HEK293 (cell line): ENCODE data around the gene KANSL2.

Experiments used
- CTCF ChIA-PET: fragments of 350-600 bp; formaldehyde crosslinking; extraction: SDS; loops from one replicate; lab custom pipeline; 2021; ENCODE audit warnings: antibody characterized with exemption; lab: Yijun Ruan, JAX
- POLR2A ChIA-PET: fragments of 300-600 bp; formaldehyde crosslinking; extraction: SDS; loops from one replicate; lab custom pipeline; 2020; ENCODE audit warnings: antibody characterized with exemption, inconsistent platforms; lab: Yijun Ruan, JAX
- H3K27ac ChIP-seq: fragments of 200-500 bp; sonication (Bioruptor generic); 2 replicates; pipeline ENCODE4 v1.5.1; 2014; ENCODE audit warnings: low read depth, low read length, control low read depth, inconsistent platforms; ENCODE audit errors: extremely low read depth
- H3K36me3 ChIP-seq, 2 experiments: fragments of 200-500 bp in 1 of 2; sonication (Bioruptor generic) in 1 of 2; 1 replicate in 1 of 2; 2 replicates in 1 of 2; pipeline ENCODE4 v1.5.1; 2014 to 2017; ENCODE audit warnings: inconsistent platforms in 2 of 2, low read length in 2 of 2; ENCODE audit not compliant: control insufficient read depth in 2 of 2, insufficient read depth in 1 of 2
- H3K4me1 ChIP-seq: fragments of 200-500 bp; sonication (Bioruptor generic); 2 replicates; pipeline ENCODE4 v1.5.1; 2014; ENCODE audit warnings: mild to moderate bottlenecking, low read length, inconsistent platforms; ENCODE audit not compliant: control insufficient read depth, insufficient read depth
- H3K4me3 ChIP-seq: 2 replicates; pipeline ENCODE4 v1.5.1; 2011; ENCODE audit warnings: low read depth, mild to moderate bottlenecking, control low read depth, low read length, moderate library complexity
- H3K9me3 ChIP-seq: fragments of 200-500 bp; sonication (Bioruptor generic); 2 replicates; pipeline ENCODE4 v1.5.1; 2014; ENCODE audit warnings: low read depth, low read length, inconsistent platforms; ENCODE audit not compliant: control insufficient read depth, insufficient read depth
- AEBP2 ChIP-seq: fragments of 450-650 bp; formaldehyde crosslinking; IDR thresholded peaks from 2 replicates; pipeline ENCODE4 v1.5.1; 2016; ENCODE audit warnings: missing biosample characterization, missing genetic modification characterization, borderline replicate concordance
- BCL11A ChIP-seq: fragments of 450-650 bp; formaldehyde crosslinking; IDR thresholded peaks from 2 replicates; pipeline ENCODE4 v1.5.1; 2016; ENCODE audit warnings: low read depth, missing biosample characterization, missing genetic modification characterization
- HOXA7 ChIP-seq: sonication (generic); formaldehyde crosslinking; IDR thresholded peaks from 2 replicates; pipeline ENCODE4 v1.8.1; 2022; ENCODE audit warnings: missing genetic modification reagents, borderline replicate concordance
- IKZF3 ChIP-seq: fragments of 450-650 bp; IDR thresholded peaks from 2 replicates; pipeline ENCODE4 v1.5.0; 2018; ENCODE audit warnings: missing biosample characterization, mild to moderate bottlenecking, missing genetic modification characterization, moderate library complexity
- RBAK ChIP-seq: fragments of 450-650 bp; formaldehyde crosslinking; IDR thresholded peaks from 2 replicates; pipeline ENCODE4 v1.5.1; 2016; ENCODE audit warnings: missing biosample characterization, missing genetic modification characterization
- REPIN1 ChIP-seq: fragments of 450-650 bp; formaldehyde crosslinking; IDR thresholded peaks from 2 replicates; pipeline ENCODE4 v1.5.1; 2017; ENCODE audit warnings: missing biosample characterization, missing genetic modification characterization, low read depth
- REST ChIP-seq: fragments of 450-650 bp; formaldehyde crosslinking; IDR thresholded peaks from 2 replicates; pipeline ENCODE4 v1.5.1; 2016; ENCODE audit warnings: missing biosample characterization, missing genetic modification characterization
- SCRT2 ChIP-seq: fragments of 450-650 bp; formaldehyde crosslinking; IDR thresholded peaks from 2 replicates; pipeline ENCODE4 v1.5.1; 2016; ENCODE audit warnings: missing biosample characterization, missing genetic modification characterization
- SP3 ChIP-seq: fragments of 450-650 bp; formaldehyde crosslinking; IDR thresholded peaks from 2 replicates; pipeline ENCODE4 v1.5.1; 2016; ENCODE audit warnings: missing biosample characterization, missing genetic modification characterization
- SP7 ChIP-seq: fragments of 450-650 bp; formaldehyde crosslinking; IDR thresholded peaks from 2 replicates; pipeline ENCODE4 v1.5.1; 2016; ENCODE audit warnings: missing biosample characterization, missing genetic modification characterization
- ZBTB17 ChIP-seq: fragments of 450-650 bp; formaldehyde crosslinking; IDR thresholded peaks from 2 replicates; pipeline ENCODE4 v1.5.1; 2016; ENCODE audit warnings: missing biosample characterization, missing genetic modification characterization
- ZBTB21 ChIP-seq: fragments of 450-650 bp; formaldehyde crosslinking; IDR thresholded peaks from 2 replicates; pipeline ENCODE4 v1.5.1; 2017; ENCODE audit warnings: missing biosample characterization, missing genetic modification characterization
- ZBTB8A ChIP-seq: fragments of 450-650 bp; formaldehyde crosslinking; IDR thresholded peaks from 2 replicates; pipeline ENCODE4 v1.5.1; 2016; ENCODE audit warnings: missing biosample characterization, missing genetic modification characterization
- ZIC2 ChIP-seq: fragments of 450-650 bp; formaldehyde crosslinking; IDR thresholded peaks from 2 replicates; pipeline ENCODE4 v1.5.1; 2016; ENCODE audit warnings: missing biosample characterization, missing genetic modification characterization
- ZNF132 ChIP-seq: fragments of 450-650 bp; formaldehyde crosslinking; IDR thresholded peaks from 2 replicates; pipeline ENCODE4 v1.5.1; 2017; ENCODE audit warnings: missing biosample characterization, missing genetic modification characterization, borderline replicate concordance
- ZNF280D ChIP-seq: fragments of 450-650 bp; formaldehyde crosslinking; IDR thresholded peaks from 2 replicates; pipeline ENCODE4 v1.5.1; 2016; ENCODE audit warnings: missing biosample characterization, missing genetic modification characterization
- ZNF311 ChIP-seq: fragments of 450-650 bp; formaldehyde crosslinking; IDR thresholded peaks from 2 replicates; pipeline ENCODE4 v1.5.1; 2017; ENCODE audit warnings: missing biosample characterization, missing genetic modification characterization, borderline replicate concordance
- ZNF416 ChIP-seq: fragments of 450-650 bp; formaldehyde crosslinking; IDR thresholded peaks from 2 replicates; pipeline ENCODE4 v1.5.1; 2016; ENCODE audit warnings: missing biosample characterization, missing genetic modification characterization
- ZNF423 ChIP-seq: fragments of 450-650 bp; formaldehyde crosslinking; IDR thresholded peaks from 2 replicates; pipeline ENCODE4 v1.5.1; 2016; ENCODE audit warnings: missing biosample characterization, missing genetic modification characterization
- ZNF501 ChIP-seq: fragments of 450-650 bp; formaldehyde crosslinking; IDR thresholded peaks from 2 replicates; pipeline ENCODE4 v1.5.1; 2016; ENCODE audit warnings: missing biosample characterization, missing genetic modification characterization
- ZNF530 ChIP-seq: fragments of 450-650 bp; formaldehyde crosslinking; IDR thresholded peaks from 2 replicates; pipeline ENCODE4 v1.5.1; 2016; ENCODE audit warnings: low read depth, missing biosample characterization, missing genetic modification characterization
- ZNF544 ChIP-seq: fragments of 450-650 bp; formaldehyde crosslinking; IDR thresholded peaks from 2 replicates; pipeline ENCODE4 v1.5.0; 2017; ENCODE audit warnings: missing biosample characterization, missing genetic modification characterization
- ZNF658 ChIP-seq: fragments of 450-650 bp; formaldehyde crosslinking; IDR thresholded peaks from 2 replicates; pipeline ENCODE4; 2016; ENCODE audit warnings: missing biosample characterization, missing genetic modification characterization
- ZNF776 ChIP-seq: fragments of 450-650 bp; formaldehyde crosslinking; IDR thresholded peaks from 2 replicates; pipeline ENCODE4 v1.5.0; 2017; ENCODE audit warnings: missing biosample characterization, missing genetic modification characterization, borderline replicate concordance
- ZSCAN23 ChIP-seq: fragments of 450-650 bp; formaldehyde crosslinking; IDR thresholded peaks from 2 replicates; pipeline ENCODE4 v1.5.1; 2016; ENCODE audit warnings: missing biosample characterization, missing genetic modification characterization
- ZSCAN5A ChIP-seq: fragments of 450-650 bp; formaldehyde crosslinking; IDR thresholded peaks from 2 replicates; pipeline ENCODE4 v1.5.1; 2016; ENCODE audit warnings: missing biosample characterization, missing genetic modification characterization

The KANSL2 gene

GRCh38 chr12:48690436-48690835 is 8.4 kb upstream of the KANSL2 start (continued):
- no peak for TF ChIP-seq ZNF280D (tag by site-specific recombination)

GRCh38 chr12:48688836-48689235 is 6.8 kb upstream of the KANSL2 start:
- ChIA-PET POLR2A (no interaction called here), CTCF (no interaction called here)
- no peak overlapping the region; the same call in 1 of the 2 replicates for H3K27ac ChIP-seq
- TF ChIP-seq ZNF544 (tag by site-specific recombination) (no peak), HOXA7 (CRISPR knock-in tag) (no peak), ZSCAN23 (no peak), ZBTB8A (tag by site-specific recombination) (no peak), SP3 (tag by site-specific recombination) (no peak), SP7 (tag by site-specific recombination) (no peak), ZNF658 (tag by site-specific recombination) (no peak), RBAK (tag by site-specific recombination) (no peak), SCRT2 (no peak), REPIN1 (tag by site-specific recombination) (no peak), ZNF416 (tag by site-specific recombination) (no peak)
- H3K36me3 ChIP-seq = peaks cover 42 to 62% of the 10 kb centered on the region in 2 experiments
- no peaks in the 10 kb centered on the region for H3K9me3 ChIP-seq
- H3K4me3 ChIP-seq = no peak overlapping the region
- H3K4me1 ChIP-seq = no peaks in the 10 kb centered on the region

GRCh38 chr12:48687592-48687991 is 5.6 kb upstream of the KANSL2 start:
- POLR2A ChIA-PET = interaction anchor here (0.5 kb wide), 1 partner anchor 165 kb away, joined by 3 read pairs; the partner anchor contains the start of gene DDX23
- H3K4me1 ChIP-seq = no peaks in the 10 kb centered on the region
- no peaks in the 10 kb centered on the region for H3K9me3 ChIP-seq
- peaks cover 34 to 49% of the 10 kb centered on the region in 2 experiments for H3K36me3 ChIP-seq
- no peak overlapping the region for H3K4me3 ChIP-seq
- CTCF ChIA-PET = no interaction called here
- no peak overlapping the region for H3K27ac ChIP-seq
- no peak for TF ChIP-seq ZNF776
- no peak for TF ChIP-seq ZBTB17
- no peak for TF ChIP-seq AEBP2 (tag by site-specific recombination)
- no peak for TF ChIP-seq ZSCAN5A (tag by site-specific recombination)
- TF ChIP-seq BCL11A (tag by site-specific recombination) = no peak
- TF ChIP-seq ZNF530 = no peak
- no peak for TF ChIP-seq REST
- TF ChIP-seq IKZF3 (tag by site-specific recombination) = no peak
- no peak for TF ChIP-seq ZNF423 (tag by site-specific recombination)
- TF ChIP-seq ZNF132 (tag by site-specific recombination) = no peak
- no peak for TF ChIP-seq ZNF311 (tag by site-specific recombination)
- TF ChIP-seq ZBTB21 (tag by site-specific recombination) = no peak
- no peak for TF ChIP-seq ZIC2 (tag by site-specific recombination)
- TF ChIP-seq ZNF501 = no peak
